HUES6 (cell line): ENCODE data around the gene PAM16.
"Not testable (repeated sequence)": the region's sequence is repeated elsewhere in the genome, so short reads cannot be mapped to it uniquely, and the experiment has no call there.

Experiments used
- H3K27ac ChIP-seq: 2 replicates; pipeline ENCODE4 v1.7.0; 2013; ENCODE audit warnings: low read depth, mild to moderate bottlenecking, low read length, inconsistent platforms
- H3K27me3 ChIP-seq: 2 replicates; pipeline ENCODE4 v1.6.1; 2013; ENCODE audit warnings: low read length; ENCODE audit not compliant: control insufficient read depth, insufficient read depth
- H3K36me3 ChIP-seq: 2 replicates; pipeline ENCODE4 v1.6.1; 2013; ENCODE audit warnings: low read length; ENCODE audit not compliant: control insufficient read depth, insufficient read depth
- H3K4me1 ChIP-seq: 2 replicates; pipeline ENCODE4 v1.6.1; 2013; ENCODE audit warnings: low read length; ENCODE audit not compliant: control insufficient read depth, insufficient read depth
- H3K4me3 ChIP-seq: 2 replicates; pipeline ENCODE4 v1.5.1; 2013; ENCODE audit warnings: low read depth, low read length
- H3K9ac ChIP-seq: one replicate; pipeline ENCODE4 v1.6.1; 2013; ENCODE audit warnings: mild to moderate bottlenecking, low read length
- H3K9me3 ChIP-seq: 2 replicates; pipeline ENCODE4 v1.6.1; 2013; ENCODE audit warnings: low read depth, low read length; ENCODE audit not compliant: control insufficient read depth, insufficient read depth

PAM16 gene

DNA sequence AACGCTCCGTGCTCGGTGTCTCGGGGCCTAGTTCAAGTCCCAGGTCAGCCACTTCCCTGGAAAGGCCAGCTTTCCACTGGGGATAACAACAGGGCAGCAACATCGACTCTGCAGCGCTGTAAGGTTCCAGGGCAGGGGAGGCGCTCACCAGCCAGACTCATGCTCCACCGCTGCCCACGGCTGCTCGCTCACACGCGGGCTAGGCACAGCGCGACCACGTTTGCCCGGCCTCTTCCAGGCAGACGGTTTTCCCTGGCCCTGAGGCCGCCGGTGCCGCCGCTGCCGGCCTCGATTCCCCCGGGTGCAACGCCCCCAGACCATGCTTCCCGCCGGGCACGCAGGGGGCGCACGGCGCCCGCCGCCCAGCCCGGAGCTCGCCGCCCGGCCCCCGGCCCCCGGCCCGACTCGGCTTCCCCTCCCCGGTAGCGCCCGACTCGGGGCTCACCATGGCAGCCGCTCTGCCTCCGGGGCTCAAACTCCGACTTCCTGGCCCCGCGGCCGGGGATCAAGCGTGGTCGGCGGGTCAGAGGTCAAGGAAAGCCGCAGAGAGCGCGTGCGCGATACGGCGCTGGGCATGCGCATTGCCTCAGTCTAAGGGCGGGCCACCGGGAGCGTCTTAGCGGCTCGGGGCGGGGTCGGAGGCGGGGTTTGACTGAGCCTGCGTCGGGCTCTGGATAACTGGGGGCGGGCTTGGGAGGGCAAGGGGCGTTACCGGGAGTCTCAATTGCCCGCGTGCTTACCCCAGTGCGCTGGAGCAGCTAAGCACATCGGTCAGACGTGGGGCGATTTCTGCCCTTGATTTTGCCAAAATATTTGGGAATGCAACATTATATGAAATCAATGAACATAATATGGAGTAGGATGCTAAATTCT, at the start of gene PAM16:
TSS of gene PAM16 (minus strand) at position 535 of the 873 bp plus-strand sequence. CDS start at position 448, 87 bp downstream.
- Histone ChIP-seq H3K9ac (peak within 1 kb of the TSS; percentile 93), H3K9me3 (no peaks in the 10 kb centered on the region), H3K4me3 (peak within 1 kb of the TSS; percentile 96), H3K27me3 (no peaks in the 10 kb centered on the region), H3K36me3 (peaks cover 15% of the 10 kb centered on the region), H3K27ac (peak within 1 kb of the TSS; percentile 79; the same call in 1 of the 2 replicates), H3K4me1 (peaks cover 4% of the 10 kb centered on the region; the same call in 1 of the 2 replicates)

DNA sequence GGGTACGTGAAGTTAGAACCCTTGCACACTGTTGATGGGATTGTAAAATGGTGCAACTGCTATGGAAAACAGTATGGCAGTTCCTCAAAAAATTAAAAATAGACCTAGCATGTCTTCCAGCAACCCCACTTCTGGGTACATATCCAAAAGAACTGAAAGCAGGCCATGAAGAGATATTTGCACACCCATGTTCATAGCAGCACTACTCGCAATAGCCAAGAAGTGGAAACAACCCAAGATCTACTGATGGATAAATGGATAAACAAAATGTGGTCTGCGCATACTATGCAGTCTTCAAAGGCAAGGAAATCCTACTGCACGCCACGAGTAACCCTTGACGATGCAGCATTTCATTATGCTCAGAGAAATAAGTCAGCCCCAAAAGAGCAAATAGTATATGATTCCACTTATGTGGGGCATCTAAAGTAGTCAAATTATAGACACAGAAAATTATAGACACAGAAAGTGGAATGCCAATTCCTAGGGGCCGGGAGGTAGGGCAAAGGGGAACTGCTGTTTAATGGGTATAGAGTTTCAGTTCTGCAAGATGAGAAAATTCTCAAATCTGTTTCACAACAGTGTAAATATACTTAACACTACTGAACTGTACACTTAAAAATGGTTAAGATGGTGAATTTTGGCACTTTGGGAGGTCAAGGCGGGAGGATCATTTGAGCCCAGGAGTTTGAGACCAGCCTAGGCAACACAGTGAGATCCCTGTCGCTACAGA, 48.0 kb upstream of the PAM16 start:
- H3K36me3 ChIP-seq: peaks cover 12% of the 10 kb centered on the region; the same call in 1 of the 2 replicates
- H3K27ac ChIP-seq: no peak overlapping the region
- H3K9ac ChIP-seq: no peak overlapping the region
- H3K27me3 ChIP-seq: no peaks in the 10 kb centered on the region
- no peaks in the 10 kb centered on the region for H3K9me3 ChIP-seq
- no peak overlapping the region for H3K4me3 ChIP-seq
- peaks cover 4% of the 10 kb centered on the region; the same call in 1 of the 2 replicates for H3K4me1 ChIP-seq

DNA sequence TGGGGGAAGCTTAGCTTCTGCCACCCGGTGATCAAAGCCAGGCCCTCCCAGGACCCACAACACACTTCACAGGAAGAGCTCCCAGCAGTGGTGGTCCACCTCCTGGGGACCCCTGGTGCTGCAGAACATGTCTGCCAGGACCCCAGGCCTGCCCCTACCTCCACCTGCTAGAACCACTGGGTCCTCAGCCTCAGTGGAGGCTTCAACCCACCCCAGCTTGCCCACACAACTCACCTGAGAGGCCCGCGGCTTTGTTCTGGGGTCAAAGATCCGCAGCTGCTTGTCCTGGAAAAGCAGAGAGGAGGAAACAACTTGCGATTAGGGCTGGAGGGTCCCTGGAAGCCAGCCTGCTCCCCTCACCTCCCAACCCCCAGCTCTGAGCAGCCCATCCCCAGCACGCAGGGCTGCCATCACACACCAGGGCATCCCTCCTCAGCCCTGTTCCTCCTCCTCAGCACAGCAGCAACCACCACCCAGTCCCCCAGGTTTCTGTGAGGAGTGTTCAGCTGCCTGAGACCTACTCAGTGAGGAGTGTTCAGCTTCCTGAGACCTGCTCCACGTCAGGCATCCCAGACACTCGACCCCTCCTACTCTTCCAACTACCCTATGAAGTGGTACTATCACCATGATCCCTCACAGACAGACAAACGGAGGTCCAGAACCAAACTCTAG, 44.1 kb upstream of the PAM16 start:
- peak overlapping the region; percentile 29 for H3K9ac ChIP-seq
- H3K9me3 ChIP-seq: no peaks in the 10 kb centered on the region
- peaks cover 8% of the 10 kb centered on the region; the same call in 1 of the 2 replicates for H3K36me3 ChIP-seq
- H3K4me3 ChIP-seq: no peak overlapping the region
- H3K27me3 ChIP-seq: no peaks in the 10 kb centered on the region
- no peak overlapping the region for H3K27ac ChIP-seq
- H3K4me1 ChIP-seq: peaks cover 33% of the 10 kb centered on the region

DNA sequence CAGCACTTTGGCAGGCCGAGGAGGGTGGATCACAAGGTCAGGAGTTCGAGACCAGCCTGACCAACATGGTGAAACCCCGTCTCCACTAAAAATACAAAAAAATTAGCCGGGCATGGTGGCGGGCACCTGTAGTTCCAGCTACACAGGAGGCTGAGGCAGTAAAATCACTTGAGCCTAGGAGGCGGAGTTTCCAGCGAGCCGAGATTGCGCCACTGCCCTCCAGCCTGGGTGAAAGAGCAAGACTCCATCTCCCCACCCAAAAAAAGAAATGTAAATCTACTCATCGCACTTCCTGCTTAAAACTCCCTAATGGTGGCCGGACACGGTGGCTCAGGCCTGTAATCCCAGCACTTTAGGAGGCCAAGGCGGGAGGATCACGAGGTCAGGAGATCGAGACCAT, 42.7 kb upstream of the PAM16 start:
- H3K27ac ChIP-seq, H3K4me3 ChIP-seq, H3K9me3 ChIP-seq, H3K36me3 ChIP-seq, H3K9ac ChIP-seq, H3K27me3 ChIP-seq: not testable (repeated sequence)
- H3K4me1 ChIP-seq: peaks cover 46% of the 10 kb centered on the region

DNA sequence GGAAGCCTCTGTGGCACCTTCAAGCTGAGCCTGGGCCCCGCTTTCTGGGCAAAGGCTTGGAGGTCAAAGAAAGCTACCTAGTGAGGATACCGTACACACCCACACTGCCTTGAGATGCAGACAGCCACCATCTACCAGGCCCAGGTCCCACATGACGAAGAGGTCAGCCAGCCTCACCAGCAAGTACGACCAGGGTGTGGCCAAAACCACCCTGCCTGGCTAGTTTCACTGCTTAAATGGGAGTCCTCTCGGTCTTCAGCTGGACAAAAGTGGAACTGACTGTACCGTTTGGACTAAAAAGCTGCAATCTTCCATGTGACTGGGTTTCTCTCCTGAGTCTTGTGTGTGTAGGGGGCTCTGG, 42.1 kb upstream of the PAM16 start:
- Histone ChIP-seq H3K4me1 (peaks cover 53% of the 10 kb centered on the region), H3K27ac (peak overlapping the region; percentile 93)

DNA sequence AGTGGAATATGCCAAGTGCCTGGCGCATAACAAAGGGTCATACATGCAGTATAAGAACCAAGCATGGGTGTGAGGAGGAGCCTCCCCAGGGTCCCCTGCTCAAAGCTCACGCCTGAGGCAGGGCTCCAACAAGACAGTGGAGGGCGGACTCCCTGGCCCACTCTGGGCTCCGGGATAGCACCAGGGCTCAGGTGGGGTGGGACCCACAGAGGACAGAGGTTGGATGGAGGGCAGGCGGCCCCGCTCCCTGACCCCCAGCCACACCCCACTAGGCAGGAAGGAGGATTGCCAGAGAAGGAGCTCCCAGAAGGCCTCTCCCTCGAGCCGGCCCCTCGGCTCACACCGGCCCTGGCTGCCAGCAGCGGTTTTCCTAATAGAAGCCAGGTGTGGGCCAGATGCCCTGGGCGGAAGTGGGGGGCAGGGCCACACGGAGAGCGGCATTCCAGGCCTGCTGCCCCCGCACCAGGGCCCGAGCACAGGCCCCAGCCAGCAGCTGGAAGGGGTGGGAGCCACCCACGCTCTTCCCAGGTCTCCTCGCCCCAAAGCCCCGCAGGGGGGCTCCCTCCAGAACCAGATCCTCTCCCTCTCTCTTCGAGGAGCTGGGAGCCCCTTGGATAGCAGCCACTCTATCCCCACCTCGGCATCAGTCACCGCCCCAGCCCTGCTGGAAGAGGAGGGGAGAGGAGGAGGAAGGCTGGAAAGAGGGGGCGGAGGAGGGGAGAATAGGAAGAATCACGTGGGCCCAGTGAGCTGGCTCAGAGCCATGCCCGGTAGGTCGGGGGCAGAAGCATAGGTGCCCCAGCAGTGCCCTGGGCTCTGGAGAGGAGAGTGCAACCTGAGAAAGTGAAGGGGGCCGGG, 41.5 kb upstream of the PAM16 start:
- Histone ChIP-seq H3K4me3 (peak overlapping the region; percentile 16; the same call in 1 of the 2 replicates), H3K4me1 (peaks cover 58% of the 10 kb centered on the region), H3K9ac (peak overlapping the region; percentile 38), H3K27me3 (no peaks in the 10 kb centered on the region), H3K27ac (peak overlapping the region; percentile 93), H3K36me3 (peaks cover 10% of the 10 kb centered on the region; the same call in 1 of the 2 replicates), H3K9me3 (no peaks in the 10 kb centered on the region)

More for the DNA sequence above, 42.1 kb upstream of the PAM16 start:
- Histone ChIP-seq H3K4me3 (no peak overlapping the region), H3K27me3 (no peaks in the 10 kb centered on the region), H3K36me3 (peaks cover 8% of the 10 kb centered on the region; the same call in 1 of the 2 replicates), H3K9me3 (no peaks in the 10 kb centered on the region), H3K9ac (peak overlapping the region; percentile 38)

DNA sequence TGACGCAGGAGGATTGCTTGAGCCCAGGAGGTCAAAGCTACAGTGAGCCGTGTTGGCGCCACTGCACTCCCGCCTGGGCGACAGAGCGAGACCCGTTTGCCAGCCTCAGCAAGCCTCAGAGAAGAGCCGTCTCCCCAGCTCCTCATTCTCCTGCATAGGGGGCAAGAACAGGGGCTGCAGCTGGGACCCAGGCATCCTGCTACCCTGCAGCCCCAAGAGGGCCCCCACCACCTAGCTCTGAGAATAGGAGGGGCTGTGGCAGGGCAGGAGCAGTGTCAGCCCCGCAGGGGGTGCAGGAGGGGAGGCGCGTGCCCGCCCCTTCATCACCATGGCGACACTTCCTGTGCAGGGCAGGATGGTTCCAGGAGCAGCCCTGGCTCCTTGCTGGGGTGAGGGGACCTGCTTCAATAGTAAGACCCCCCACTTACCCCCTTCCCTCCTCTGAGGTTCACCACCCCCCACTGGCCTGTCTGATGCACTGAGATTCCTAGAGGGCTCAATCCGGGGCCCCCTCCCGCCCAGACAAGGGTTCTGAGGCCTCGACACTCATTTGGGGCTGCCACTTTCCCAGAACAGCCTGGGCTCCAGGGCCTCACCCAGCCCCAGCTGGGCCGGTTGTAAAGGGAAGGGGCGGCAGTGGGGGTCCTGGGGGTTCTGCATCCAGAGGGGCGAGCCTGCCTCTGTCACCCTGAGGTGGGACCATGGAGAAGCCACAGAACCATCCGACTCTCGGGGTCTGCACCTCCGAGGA, 40.7 kb upstream of the PAM16 start:
- H3K9ac ChIP-seq: peak overlapping the region; percentile 38
- H3K9me3 ChIP-seq: no peaks in the 10 kb centered on the region
- peaks cover 58% of the 10 kb centered on the region for H3K4me1 ChIP-seq
- peaks cover 12% of the 10 kb centered on the region; the same call in 1 of the 2 replicates for H3K36me3 ChIP-seq
- peak overlapping the region; percentile 93 for H3K27ac ChIP-seq
- no peaks in the 10 kb centered on the region for H3K27me3 ChIP-seq
- H3K4me3 ChIP-seq: peak overlapping the region; percentile 16; the same call in 1 of the 2 replicates

DNA sequence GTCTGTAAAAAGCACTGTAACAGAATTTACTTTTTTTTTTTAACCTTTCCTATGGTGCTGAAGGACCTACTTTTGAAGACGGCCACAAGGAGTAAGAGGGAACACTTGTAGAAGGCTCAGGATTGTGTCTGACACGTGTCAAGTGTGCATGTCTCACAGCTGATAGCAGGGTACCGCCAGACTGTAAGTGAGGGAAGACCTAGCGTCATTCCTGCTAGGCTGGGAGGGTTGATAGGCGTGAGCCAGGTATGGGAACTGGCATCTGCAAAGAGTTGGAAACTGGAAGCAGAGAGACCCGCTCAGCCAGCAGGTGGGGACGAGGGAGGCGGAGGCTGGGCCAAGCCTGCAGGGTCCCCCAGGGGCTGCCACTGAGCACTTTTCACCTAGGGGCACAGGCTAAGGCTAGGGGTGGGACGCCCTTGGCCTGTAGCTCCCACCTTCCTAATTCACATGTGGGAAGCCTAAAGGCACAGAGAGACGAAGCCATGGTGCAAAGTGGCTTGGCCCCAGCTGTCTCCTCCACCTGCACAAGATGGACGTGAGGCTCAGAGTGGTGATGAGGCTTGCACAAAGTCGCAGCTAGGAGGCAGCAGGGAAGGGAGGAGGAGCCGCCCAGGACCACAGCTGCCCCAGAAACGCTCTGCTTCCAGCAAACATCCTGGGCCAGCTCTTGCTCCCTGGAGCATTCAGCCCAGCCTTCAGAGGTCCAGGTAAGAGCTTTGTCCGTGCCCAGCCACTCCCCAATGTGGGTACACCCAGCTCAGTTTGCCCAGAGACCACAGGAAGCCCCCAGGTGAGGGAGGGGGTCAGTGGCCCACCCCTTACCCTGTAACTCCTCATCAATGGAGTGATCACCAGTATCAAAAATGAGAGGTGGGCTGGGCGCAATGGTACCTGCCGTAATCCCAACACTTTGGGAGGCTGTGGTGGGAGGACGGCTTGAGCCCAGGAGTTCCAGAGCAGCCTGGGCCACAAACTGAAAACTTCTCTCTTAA, 39.4 kb upstream of the PAM16 start:
- Histone ChIP-seq H3K27me3 (no peaks in the 10 kb centered on the region), H3K9ac (no peak overlapping the region), H3K4me3 (no peak overlapping the region), H3K4me1 (peaks cover 58% of the 10 kb centered on the region), H3K27ac (no peak overlapping the region), H3K36me3 (peaks cover 10% of the 10 kb centered on the region; the same call in 1 of the 2 replicates), H3K9me3 (no peaks in the 10 kb centered on the region)
